ENCODE measurements around the gene MRPS9.

DNA sequence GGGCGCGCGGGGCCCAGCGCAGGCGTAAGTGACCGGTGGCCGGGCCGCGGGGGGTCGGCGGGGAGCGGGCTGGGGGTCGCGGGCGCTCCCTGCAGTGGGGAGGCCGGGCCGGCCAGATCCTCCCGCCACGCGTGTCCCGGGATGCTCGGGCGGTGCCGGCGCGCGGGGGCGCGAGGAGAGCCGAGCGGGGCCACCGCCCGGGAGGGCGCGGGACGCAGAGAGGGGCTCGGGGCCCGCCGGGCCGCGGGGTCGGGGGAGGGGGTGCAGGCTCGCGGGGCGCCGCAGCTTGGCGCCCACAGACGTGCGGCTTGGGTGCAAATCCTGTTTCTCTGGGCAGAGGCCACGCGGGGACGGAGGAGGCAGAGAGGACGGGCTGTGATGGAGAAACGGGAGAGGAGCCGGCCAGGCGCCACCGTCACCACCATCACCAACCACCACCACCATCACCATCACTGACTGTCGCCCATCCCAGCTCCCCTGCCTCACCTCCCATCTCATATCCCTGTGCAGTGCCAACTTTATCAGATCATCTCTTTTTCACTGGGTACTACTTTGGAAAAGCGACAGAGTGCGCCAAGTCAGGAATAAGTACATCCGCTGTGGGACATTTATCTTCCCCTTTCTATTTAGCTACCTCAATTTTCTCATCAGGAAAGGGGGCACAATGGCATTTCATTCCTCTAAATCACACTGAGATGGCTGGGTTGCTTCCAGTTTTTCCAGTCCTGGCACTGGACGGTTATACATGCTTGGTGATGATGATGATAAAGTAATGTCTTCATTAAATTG lies 106.5 kb downstream of the MRPS9 start:
- TF ChIP-seq, protein P1, sequence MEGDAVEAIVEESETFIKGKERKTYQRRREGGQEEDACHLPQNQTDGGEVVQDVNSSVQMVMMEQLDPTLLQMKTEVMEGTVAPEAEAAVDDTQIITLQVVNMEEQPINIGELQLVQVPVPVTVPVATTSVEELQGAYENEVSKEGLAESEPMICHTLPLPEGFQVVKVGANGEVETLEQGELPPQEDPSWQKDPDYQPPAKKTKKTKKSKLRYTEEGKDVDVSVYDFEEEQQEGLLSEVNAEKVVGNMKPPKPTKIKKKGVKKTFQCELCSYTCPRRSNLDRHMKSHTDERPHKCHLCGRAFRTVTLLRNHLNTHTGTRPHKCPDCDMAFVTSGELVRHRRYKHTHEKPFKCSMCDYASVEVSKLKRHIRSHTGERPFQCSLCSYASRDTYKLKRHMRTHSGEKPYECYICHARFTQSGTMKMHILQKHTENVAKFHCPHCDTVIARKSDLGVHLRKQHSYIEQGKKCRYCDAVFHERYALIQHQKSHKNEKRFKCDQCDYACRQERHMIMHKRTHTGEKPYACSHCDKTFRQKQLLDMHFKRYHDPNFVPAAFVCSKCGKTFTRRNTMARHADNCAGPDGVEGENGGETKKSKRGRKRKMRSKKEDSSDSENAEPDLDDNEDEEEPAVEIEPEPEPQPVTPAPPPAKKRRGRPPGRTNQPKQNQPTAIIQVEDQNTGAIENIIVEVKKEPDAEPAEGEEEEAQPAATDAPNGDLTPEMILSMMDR (IDR thresholded peaks at IDR 0.05), result no peak
- TF ChIP-seq POLR2A (IDR thresholded peaks at IDR 0.05), result no peak
